Nucleus accumbens (tissue), 56 donors: Measurements from ENCODE around the gene C1R.
"Not testable (repeated sequence)": the region's sequence is repeated elsewhere in the genome, so short reads cannot be mapped to it uniquely, and the experiment has no call there.

Source experiments
- DNase-seq, 56 donors: peaks; one replicate each; lab custom pipeline; 2025; lab: John Stamatoyannopoulos, UW

Gene C1R

GRCh38 chr12:7046383-7047105, 45.7 kb downstream of the C1R start:
- no peak for DNase-seq

- no peak for DNase-seq
Measured at GRCh38 chr12:7045913-7046312, 46.3 kb downstream of the C1R start.

GRCh38 chr12:7042842-7043241, 49.4 kb downstream of the C1R start:
- DNase-seq = no peak

- DNase-seq = no peak
Measured at GRCh38 chr12:7039403-7039802, 52.8 kb downstream of the C1R start.

- no peak for DNase-seq
Measured at GRCh38 chr12:7038591-7038990, 53.7 kb downstream of the C1R start.

- DNase-seq = not testable (repeated sequence)
Measured at GRCh38 chr12:7037411-7037810, 54.8 kb downstream of the C1R start.

- DNase-seq = no peak
Measured at GRCh38 chr12:7035463-7035862, 56.8 kb downstream of the C1R start.

- no peak for DNase-seq
Measured at GRCh38 chr12:7034464-7034863, 57.8 kb downstream of the C1R start.

- DNase-seq = no peak
Measured at GRCh38 chr12:7032990-7033389, 59.3 kb downstream of the C1R start.

- DNase-seq = no peak
Measured at GRCh38 chr12:7031306-7031705, 60.9 kb downstream of the C1R start.
